Uterus (tissue), 4 donors: ENCODE results near the gene PDE4D. TPM values are rescaled to one million over a fixed set of nuclear protein-coding genes. Genes with fewer than 3 reads are reported as not detected.

ENCODE experiments used
- DNase-seq, 2 donors: peaks; one replicate each; pipeline ENCODE4 v3.0.0-alpha.2; 2019 to 2020
- H3K27ac ChIP-seq, 2 donors: fragments of 200-600 bp; sonication (generic); 1 replicate in 1 of 2; 2 replicates in 1 of 2; pipeline ENCODE4 v1.5.1; 2016 to 2018
- H3K27me3 ChIP-seq, 2 donors: fragments of 200-600 bp; sonication (generic); one replicate each; pipeline ENCODE4 v1.5.1; 2018 to 2019; ENCODE audit warnings: control low read depth in 1 of 2
- H3K36me3 ChIP-seq, 2 donors: fragments of 200-600 bp; sonication (generic); one replicate each; pipeline ENCODE4 v1.5.1; 2019; ENCODE audit warnings: control low read depth in 1 of 2
- H3K4me1 ChIP-seq, 2 donors: fragments of 200-600 bp; sonication (generic); one replicate each; pipeline ENCODE4 v1.5.1; 2018 to 2019; ENCODE audit warnings: control low read depth in 1 of 2
- H3K4me3 ChIP-seq, 2 donors: fragments of 200-600 bp; sonication (generic); 1 replicate in 1 of 2; 2 replicates in 1 of 2; pipeline ENCODE4 v1.5.1; 2018 to 2019; ENCODE audit warnings: mild to moderate bottlenecking in 1 of 2
- H3K9me3 ChIP-seq, 2 donors: fragments of 200-600 bp; sonication (generic); one replicate each; pipeline ENCODE4 v1.5.1; 2019; ENCODE audit warnings: control low read depth in 1 of 2
- CTCF ChIP-seq, 4 experiments: fragments of 200-600 bp in 2 of 4; fragments of 450-650 bp in 2 of 4; sonication (generic) in 2 of 4; IDR thresholded peaks; one replicate each; pipeline ENCODE4 v1.5.1; 2016 to 2019; ENCODE audit warnings: antibody characterized with exemption in 4 of 4, mild to moderate bottlenecking in 2 of 4, moderate library complexity in 1 of 4
- POLR2A ChIP-seq, 2 donors: fragments of 450-650 bp; IDR thresholded peaks; one replicate each; pipeline ENCODE4 v1.6.1; 2016; ENCODE audit warnings: antibody characterized with exemption in 2 of 2, mild to moderate bottlenecking in 1 of 2, moderate library complexity in 1 of 2
- intact Hi-C: fragments of 100-400 bp; cut with DNase I; formaldehyde crosslinking; loops from one replicate; pipeline ENCODE4 v1.15.1; 2023; ENCODE audit warnings: low total_unique reads
- total RNA-seq, 4 donors: library from RNA; depleted of rRNA in 3 of 4; stranded (reverse); fragments of >200 nt in 3 of 4; gene quantifications; one replicate each; pipeline versions ENCODE4 v1.1.0 to v1.2.4, GENCODE V29; 2014 to 2023
- donor health status: DM: yes; HTN: yes; CAD: no.

PDE4D gene
- total RNA-seq, 4 donors from 2014 or later, result 27.1 to 77.0 (median 45.8) TPM

DNA sequence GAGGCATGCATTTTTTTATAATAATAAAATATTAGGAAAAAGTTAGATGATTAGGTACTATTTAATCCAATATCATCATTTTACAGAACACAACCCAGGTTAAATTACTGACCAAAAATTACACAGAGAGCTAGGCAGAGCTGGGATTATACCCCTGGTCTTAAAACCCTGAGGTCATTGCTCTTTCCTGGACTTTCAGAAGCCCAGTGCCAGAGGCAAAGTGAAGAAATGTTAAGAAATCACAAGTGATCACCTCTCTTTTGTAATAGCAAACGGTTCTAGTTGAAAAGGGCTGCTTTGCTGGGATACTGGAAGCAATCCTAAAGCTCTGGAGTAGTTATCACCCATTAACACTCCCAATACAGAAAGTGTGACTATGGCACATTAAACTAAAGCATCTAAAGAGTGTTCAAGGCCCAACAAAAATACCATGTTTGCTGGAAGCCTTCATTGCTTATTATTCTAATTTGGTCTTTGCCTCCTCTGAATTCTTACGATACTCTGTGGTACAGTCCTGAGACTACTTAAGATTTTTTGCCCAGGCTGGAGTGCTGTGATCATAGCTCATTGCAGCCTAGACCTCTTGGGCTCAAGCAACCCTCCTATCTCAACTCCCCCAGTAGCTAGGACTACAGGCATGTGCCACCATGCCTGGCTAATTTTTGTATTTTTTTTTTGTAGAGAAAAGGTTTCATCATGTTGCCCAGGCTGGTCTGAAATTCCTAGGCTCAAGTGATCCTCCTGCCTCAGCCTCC, 734.7 kb downstream of the PDE4D start:
- Histone ChIP-seq H3K27me3 (no peaks in the 10 kb centered on the region), H3K36me3 (no peaks in the 10 kb centered on the region), H3K4me3 (no peak overlapping the region), H3K4me1 (no peaks in the 10 kb centered on the region), H3K9me3 (no peaks in the 10 kb centered on the region), H3K27ac (no peak overlapping the region)
- TF ChIP-seq POLR2A (IDR thresholded peaks at IDR 0.05) (no peak), CTCF (IDR thresholded peaks at IDR 0.05) (no peak)
- no peak for DNase-seq
- intact Hi-C loops, result no loop called here

GRCh38 chr5:59158165-59158564, 735.4 kb downstream of the PDE4D start:
- no peaks in the 10 kb centered on the region for H3K4me1 ChIP-seq
- no peaks in the 10 kb centered on the region for H3K9me3 ChIP-seq
- TF ChIP-seq POLR2A (IDR thresholded peaks at IDR 0.05) (no peak), CTCF (IDR thresholded peaks at IDR 0.05) (no peak)
- no peaks in the 10 kb centered on the region for H3K36me3 ChIP-seq
- no peaks in the 10 kb centered on the region for H3K27me3 ChIP-seq
- no peak overlapping the region for H3K27ac ChIP-seq
- intact Hi-C loops, result no loop called here
- no peak for DNase-seq
- no peak overlapping the region for H3K4me3 ChIP-seq

DNA sequence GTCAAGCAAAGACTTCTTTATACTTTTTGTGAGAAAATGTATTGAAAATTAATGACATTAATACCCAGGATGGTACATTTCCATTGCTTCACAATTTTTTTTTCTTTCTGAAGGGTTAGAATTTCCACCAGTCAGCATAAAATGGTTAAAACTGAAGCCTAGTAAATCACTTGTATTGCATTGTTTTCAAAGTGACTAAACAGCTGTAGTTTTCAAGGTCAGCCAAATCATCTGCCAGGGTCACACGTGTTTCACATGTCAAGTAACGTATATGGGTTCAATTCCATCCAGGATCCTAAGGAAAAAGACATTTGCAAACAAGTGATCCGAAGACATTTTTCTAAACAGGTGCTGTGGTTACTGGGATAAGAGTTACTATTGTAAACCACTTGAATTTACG, 736.5 kb downstream of the PDE4D start:
- TF ChIP-seq POLR2A (IDR thresholded peaks at IDR 0.05) (no peak), CTCF (IDR thresholded peaks at IDR 0.05) (no peak)
- H3K27ac ChIP-seq, result no peak overlapping the region
- intact Hi-C loops, result no loop called here

GRCh38 chr5:59152701-59153245, 740.8 kb downstream of the PDE4D start:
- no peaks in the 10 kb centered on the region for H3K9me3 ChIP-seq
- no peaks in the 10 kb centered on the region for H3K36me3 ChIP-seq
- H3K4me1 ChIP-seq, result no peaks in the 10 kb centered on the region
- no peak for DNase-seq
- H3K27ac ChIP-seq, result no peak overlapping the region
- intact Hi-C loops, result no loop called here
- TF ChIP-seq POLR2A (IDR thresholded peaks at IDR 0.05) (no peak), CTCF (IDR thresholded peaks at IDR 0.05) (no peak)
- H3K4me3 ChIP-seq, result no peak overlapping the region
- no peaks in the 10 kb centered on the region for H3K27me3 ChIP-seq

More for the DNA sequence above, 736.5 kb downstream of the PDE4D start:
- Histone ChIP-seq H3K27me3 (no peaks in the 10 kb centered on the region), H3K4me3 (no peak overlapping the region), H3K9me3 (no peaks in the 10 kb centered on the region), H3K36me3 (no peaks in the 10 kb centered on the region), H3K4me1 (no peaks in the 10 kb centered on the region)
- no peak for DNase-seq

GRCh38 chr5:59151162-59151889, 742.2 kb downstream of the PDE4D start:
- Histone ChIP-seq H3K27me3 (no peaks in the 10 kb centered on the region), H3K9me3 (no peaks in the 10 kb centered on the region), H3K36me3 (no peaks in the 10 kb centered on the region), H3K4me3 (no peak overlapping the region), H3K4me1 (no peaks in the 10 kb centered on the region), H3K27ac (no peak overlapping the region)
- intact Hi-C loops, result no loop called here
- no peak for TF ChIP-seq CTCF (IDR thresholded peaks at IDR 0.05)
- TF ChIP-seq POLR2A (IDR thresholded peaks at IDR 0.05), result no peak
- DNase-seq, result no peak
